ENCODE measurements around the gene RASAL2. TPM values are rescaled to one million over a fixed set of nuclear protein-coding genes. Genes with fewer than 3 reads are reported as not detected.

The RASAL2 gene
- total RNA-seq, 1 experiment from 2014 or later, result 32.4 TPM

GRCh38 chr1:178330848-178331497 is 237.1 kb downstream of the RASAL2 start:
- H3K4me1 Mint-ChIP-seq (ENCODE audit: low read depth, unreplicated experiment), result peaks cover 26% of the 10 kb centered on the region
- intact Hi-C loops (cut with micrococcal nuclease; ENCODE audit: unreplicated experiment), result no loop called here
- H3K27me3 Mint-ChIP-seq (ENCODE audit: unreplicated experiment), result no peaks in the 10 kb centered on the region
- H3K4me3 Mint-ChIP-seq (ENCODE audit: low read depth, unreplicated experiment), result no peak overlapping the region
- TF ChIP-seq CTCF (IDR thresholded peaks at IDR 0.05; ENCODE audit: unreplicated experiment), result no peak
- no peak for DNase-seq
- no peaks in the 10 kb centered on the region for H3K9me3 Mint-ChIP-seq (ENCODE audit: low read depth, unreplicated experiment)
- peaks cover 4% of the 10 kb centered on the region for H3K36me3 Mint-ChIP-seq (ENCODE audit: insufficient read depth, unreplicated experiment)
- no peak overlapping the region for H3K27ac Mint-ChIP-seq (ENCODE audit: unreplicated experiment)
- CTCF ChIA-PET, result interaction anchor here (0.9 kb wide), 1 partner anchor 41 kb away, joined by 3 read pairs; no protein-coding TSS in a partner anchor
- BruUV-seq (replicated peaks), result no TSS peak

GRCh38 chr1:178335426-178335825 is 241.5 kb downstream of the RASAL2 start:
- peaks cover 4% of the 10 kb centered on the region for H3K36me3 Mint-ChIP-seq (ENCODE audit: insufficient read depth, unreplicated experiment)
- H3K9me3 Mint-ChIP-seq (ENCODE audit: low read depth, unreplicated experiment), result no peaks in the 10 kb centered on the region
- H3K4me3 Mint-ChIP-seq (ENCODE audit: low read depth, unreplicated experiment), result no peak overlapping the region
- no peak for TF ChIP-seq CTCF (IDR thresholded peaks at IDR 0.05; ENCODE audit: unreplicated experiment)
- no TSS peak for BruUV-seq (replicated peaks)
- no peak overlapping the region for H3K27ac Mint-ChIP-seq (ENCODE audit: unreplicated experiment)
- H3K27me3 Mint-ChIP-seq (ENCODE audit: unreplicated experiment), result no peaks in the 10 kb centered on the region
- DNase-seq, result no peak
- CTCF ChIA-PET, result no interaction called here
- H3K4me1 Mint-ChIP-seq (ENCODE audit: low read depth, unreplicated experiment), result peaks cover 7% of the 10 kb centered on the region
- intact Hi-C loops (cut with micrococcal nuclease; ENCODE audit: unreplicated experiment), result no loop called here

GRCh38 chr1:178337091-178337706 is 243.3 kb downstream of the RASAL2 start:
- Mint-ChIP-seq H3K9me3 (ENCODE audit: low read depth, unreplicated experiment) (no peaks in the 10 kb centered on the region), H3K36me3 (ENCODE audit: insufficient read depth, unreplicated experiment) (peaks cover 8% of the 10 kb centered on the region), H3K4me3 (ENCODE audit: low read depth, unreplicated experiment) (no peak overlapping the region), H3K27ac (ENCODE audit: unreplicated experiment) (no peak overlapping the region), H3K4me1 (ENCODE audit: low read depth, unreplicated experiment) (peaks cover 13% of the 10 kb centered on the region), H3K27me3 (ENCODE audit: unreplicated experiment) (no peaks in the 10 kb centered on the region)
- intact Hi-C loops (cut with micrococcal nuclease; ENCODE audit: unreplicated experiment), result no loop called here
- BruUV-seq (replicated peaks), result no TSS peak
- DNase-seq, result no peak
- CTCF ChIA-PET, result no interaction called here
- TF ChIP-seq CTCF (IDR thresholded peaks at IDR 0.05; ENCODE audit: unreplicated experiment), result no peak

GRCh38 chr1:178339834-178340233 is 245.9 kb downstream of the RASAL2 start:
- H3K9me3 Mint-ChIP-seq (ENCODE audit: low read depth, unreplicated experiment), result no peaks in the 10 kb centered on the region
- TF ChIP-seq CTCF (IDR thresholded peaks at IDR 0.05; ENCODE audit: unreplicated experiment), result no peak
- peaks cover 29% of the 10 kb centered on the region for H3K4me1 Mint-ChIP-seq (ENCODE audit: low read depth, unreplicated experiment)
- DNase-seq, result no peak
- peaks cover 3% of the 10 kb centered on the region for H3K36me3 Mint-ChIP-seq (ENCODE audit: insufficient read depth, unreplicated experiment)
- no TSS peak for BruUV-seq (replicated peaks)
- H3K27me3 Mint-ChIP-seq (ENCODE audit: unreplicated experiment), result no peaks in the 10 kb centered on the region
- CTCF ChIA-PET, result no interaction called here
- no peak overlapping the region for H3K27ac Mint-ChIP-seq (ENCODE audit: unreplicated experiment)
- no peak overlapping the region for H3K4me3 Mint-ChIP-seq (ENCODE audit: low read depth, unreplicated experiment)
- intact Hi-C loops (cut with micrococcal nuclease; ENCODE audit: unreplicated experiment), result loop anchor here (2.0 kb wide), 1 partner anchor 29 kb away; no protein-coding TSS in a partner anchor
